K562 (cell line): ENCODE data around the gene LLCFC1. TPM values are rescaled to one million over a fixed set of nuclear protein-coding genes. Genes with fewer than 3 reads are reported as not detected.

Experiments
- polyA plus RNA-seq, 8 experiments: library from polyadenylated mRNA; depleted of rRNA in 4 of 8; stranded (reverse) in 5 of 8; unstranded in 3 of 8; fragments of >200 nt; fragmentation: Nextera tagmentation in 2 of 8; fragmentation: Illumina TruSeq in 1 of 8; extraction: Ambion mirVana in 2 of 8; extraction: Trizol in 1 of 8; gene quantifications; 2 replicates each; pipeline versions ENCODE4 v1.2.1 to v1.2.3, GENCODE V29; 2011 to 2014; ENCODE audit warnings: inconsistent platforms in 1 of 8, missing spikeins in 1 of 8
- total RNA-seq, 7 experiments: library from RNA; depleted of rRNA in 6 of 7; stranded (reverse); fragments of >200 nt in 6 of 7; fragmentation: Illumina TruSeq in 2 of 7; extraction: Trizol in 2 of 7; gene quantifications; 2 replicates each; pipeline versions ENCODE4 v1.2.1 to v1.2.3, GENCODE V29; 2011 to 2021; ENCODE audit warnings: low replicate concordance in 1 of 7
- TF ChIP-seq, protein P1 (sequence below), 2 experiments: fragments of 450-650 bp; formaldehyde crosslinking in 1 of 2; IDR thresholded peaks; 2 replicates each; pipeline versions ENCODE4 v1.4.0 to v1.6.1; 2014 to 2020; ENCODE audit warnings: mild to moderate bottlenecking in 2 of 2, borderline replicate concordance in 1 of 2, low read depth in 1 of 2

The LLCFC1 gene
- total and polyA plus RNA-seq, 9 of the 15 experiments (the other 6 are each of a cell fraction or from before 2014, with no cell fraction given), result not detected

DNA sequence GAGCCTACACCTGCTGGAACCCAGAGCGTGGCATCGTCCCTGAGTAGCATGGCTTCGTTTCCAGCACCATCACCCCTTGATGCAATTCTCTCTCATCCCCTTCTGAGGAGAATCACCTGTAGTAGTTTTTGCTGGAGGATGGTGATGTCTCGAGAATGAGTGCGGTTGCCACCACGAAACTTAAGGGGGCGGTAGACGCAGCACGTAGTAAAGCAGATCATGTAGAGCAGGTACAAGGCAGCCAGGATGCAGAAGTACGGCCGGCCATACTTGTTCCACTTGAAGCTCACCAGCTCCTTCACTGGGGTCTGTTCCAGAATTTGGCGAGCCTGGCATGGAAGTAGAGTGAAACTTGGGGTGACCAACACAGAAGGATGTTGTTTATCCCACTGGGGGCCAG lies 13.9 kb upstream of the LLCFC1 start (continued):
- TF ChIP-seq, protein P1, sequence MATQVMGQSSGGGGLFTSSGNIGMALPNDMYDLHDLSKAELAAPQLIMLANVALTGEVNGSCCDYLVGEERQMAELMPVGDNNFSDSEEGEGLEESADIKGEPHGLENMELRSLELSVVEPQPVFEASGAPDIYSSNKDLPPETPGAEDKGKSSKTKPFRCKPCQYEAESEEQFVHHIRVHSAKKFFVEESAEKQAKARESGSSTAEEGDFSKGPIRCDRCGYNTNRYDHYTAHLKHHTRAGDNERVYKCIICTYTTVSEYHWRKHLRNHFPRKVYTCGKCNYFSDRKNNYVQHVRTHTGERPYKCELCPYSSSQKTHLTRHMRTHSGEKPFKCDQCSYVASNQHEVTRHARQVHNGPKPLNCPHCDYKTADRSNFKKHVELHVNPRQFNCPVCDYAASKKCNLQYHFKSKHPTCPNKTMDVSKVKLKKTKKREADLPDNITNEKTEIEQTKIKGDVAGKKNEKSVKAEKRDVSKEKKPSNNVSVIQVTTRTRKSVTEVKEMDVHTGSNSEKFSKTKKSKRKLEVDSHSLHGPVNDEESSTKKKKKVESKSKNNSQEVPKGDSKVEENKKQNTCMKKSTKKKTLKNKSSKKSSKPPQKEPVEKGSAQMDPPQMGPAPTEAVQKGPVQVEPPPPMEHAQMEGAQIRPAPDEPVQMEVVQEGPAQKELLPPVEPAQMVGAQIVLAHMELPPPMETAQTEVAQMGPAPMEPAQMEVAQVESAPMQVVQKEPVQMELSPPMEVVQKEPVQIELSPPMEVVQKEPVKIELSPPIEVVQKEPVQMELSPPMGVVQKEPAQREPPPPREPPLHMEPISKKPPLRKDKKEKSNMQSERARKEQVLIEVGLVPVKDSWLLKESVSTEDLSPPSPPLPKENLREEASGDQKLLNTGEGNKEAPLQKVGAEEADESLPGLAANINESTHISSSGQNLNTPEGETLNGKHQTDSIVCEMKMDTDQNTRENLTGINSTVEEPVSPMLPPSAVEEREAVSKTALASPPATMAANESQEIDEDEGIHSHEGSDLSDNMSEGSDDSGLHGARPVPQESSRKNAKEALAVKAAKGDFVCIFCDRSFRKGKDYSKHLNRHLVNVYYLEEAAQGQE (IDR thresholded peaks at IDR 0.05; ENCODE audit: borderline replicate concordance), result peak; percentile 50; the same call in 1 of the 2 replicates
- TF ChIP-seq, protein P1 (CRISPR knock-in tag; IDR thresholded peaks at IDR 0.05; ENCODE audit: low read depth), result no peak
